Astrocyte of the cerebellum (primary cell): ENCODE results near the gene CHCHD6.

Experiments used
- DNase-seq: peaks from one replicate; pipeline ENCODE4 v3.0.0-alpha.2; 2011; ENCODE audit warnings: low read depth
- H3K4me3 ChIP-seq: 2 replicates; pipeline ENCODE4 v1.5.1; 2011; ENCODE audit warnings: mild to moderate bottlenecking, low read depth, low read length, moderate library complexity
- CTCF ChIP-seq: IDR thresholded peaks from 2 replicates; pipeline ENCODE4 v1.5.1; 2012; ENCODE audit warnings: low read length, low read depth, moderate library complexity, mild to moderate bottlenecking; ENCODE audit errors: missing control alignments
- in situ Hi-C: cut with HindIII; loops from 2 replicates; pipeline ENCODE4 v1.10.0; 2017; ENCODE audit warnings: low sequenced_read_pairs

The CHCHD6 gene

DNA sequence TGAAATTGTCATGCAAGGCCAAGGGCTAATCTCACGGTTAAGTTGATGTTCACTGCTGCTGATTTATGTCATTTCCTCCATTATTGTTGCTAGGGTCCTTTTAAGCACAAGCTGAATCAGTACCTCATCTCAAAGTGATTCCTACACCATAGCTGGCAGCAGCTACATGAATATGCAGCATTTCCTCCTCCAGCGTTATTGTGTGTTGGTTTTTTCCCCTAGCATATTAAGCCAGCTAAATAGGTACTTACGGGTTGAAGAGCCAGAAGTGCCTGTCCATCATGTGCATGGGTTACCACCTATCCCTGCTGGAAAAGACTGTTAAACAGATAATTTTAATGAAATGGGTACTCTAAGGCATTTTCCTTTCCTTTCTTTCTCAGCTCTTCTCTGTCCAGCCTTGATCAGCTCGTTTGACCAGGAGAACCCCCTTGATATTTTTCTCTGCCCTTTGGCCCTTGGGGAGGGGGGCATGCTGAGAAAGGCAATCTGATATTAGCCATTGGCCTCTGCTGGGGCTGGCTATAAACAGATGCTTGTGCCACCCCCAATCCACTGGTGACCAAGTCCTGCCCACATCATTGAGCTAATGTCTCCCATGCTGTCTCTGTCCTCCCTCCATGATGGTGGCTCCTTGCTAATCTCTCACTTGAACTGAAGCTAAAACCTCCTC lies 163.3 kb downstream of the CHCHD6 start:
- TF ChIP-seq CTCF: no peak
- in situ Hi-C loops: no loop called here
- no peak overlapping the region for H3K4me3 ChIP-seq
- DNase-seq: no peak

- no peak for TF ChIP-seq CTCF
- in situ Hi-C loops: no loop called here
- H3K4me3 ChIP-seq: no peak overlapping the region
- DNase-seq: no peak
Measured at GRCh38 chr3:126867863-126868200, 163.8 kb downstream of the CHCHD6 start.

DNA sequence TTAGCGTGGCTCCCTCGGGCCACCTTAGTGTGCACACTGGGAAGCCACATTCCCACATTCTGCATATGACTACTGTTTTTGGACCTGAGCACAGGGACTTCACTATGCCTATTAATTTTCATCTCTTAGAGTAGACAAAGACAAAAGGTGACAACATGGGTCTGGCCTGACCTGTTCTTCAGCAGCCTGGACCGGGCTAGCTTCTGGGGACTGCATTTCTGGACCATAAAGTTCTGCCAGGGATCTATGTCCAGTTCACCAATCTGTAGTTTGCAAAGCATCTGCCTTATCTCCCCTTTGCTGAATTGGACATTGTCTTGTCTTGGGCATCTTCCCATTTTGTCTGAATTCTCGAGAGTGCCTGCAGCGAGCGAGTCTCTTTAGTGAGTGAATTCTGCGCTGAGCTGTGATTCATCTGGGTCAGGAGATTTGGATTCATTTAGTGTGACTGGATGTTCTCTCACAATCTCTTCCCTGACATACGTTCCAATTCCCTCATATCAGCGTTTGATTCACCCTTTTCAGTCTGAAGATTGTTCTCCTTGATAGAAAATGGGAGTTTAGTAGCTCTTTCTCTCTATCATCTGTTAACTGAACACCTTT lies 166.7 kb downstream of the CHCHD6 start:
- no peak for TF ChIP-seq CTCF
- in situ Hi-C loops: no loop called here
- DNase-seq: no peak

GRCh38 chr3:126872701-126873342 lies 168.8 kb downstream of the CHCHD6 start:
- in situ Hi-C loops: no loop called here
- TF ChIP-seq CTCF: no peak
- H3K4me3 ChIP-seq: no peak overlapping the region
- DNase-seq: no peak

More for the DNA sequence above, 166.7 kb downstream of the CHCHD6 start:
- no peak overlapping the region for H3K4me3 ChIP-seq

DNA sequence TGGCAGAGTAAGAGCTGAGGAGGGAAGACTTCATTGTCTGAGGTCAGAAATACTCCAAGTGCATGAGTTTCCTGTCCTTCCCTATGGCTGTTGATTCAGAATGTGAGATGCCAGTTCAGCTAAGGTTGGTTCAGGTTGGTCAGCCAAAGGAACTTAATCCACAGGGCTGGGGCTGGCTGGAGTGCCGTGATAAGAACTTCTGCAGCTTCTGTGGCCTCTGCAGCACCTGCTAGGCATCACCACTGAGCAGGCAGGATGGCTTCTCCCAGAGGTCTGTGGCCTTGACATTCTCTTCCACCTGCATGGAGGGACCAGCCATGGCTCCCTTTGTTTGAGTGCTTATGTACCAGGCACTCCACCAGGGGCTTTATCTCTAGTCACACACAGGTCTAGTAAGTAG lies 169.4 kb downstream of the CHCHD6 start:
- DNase-seq: no peak
- no peak for TF ChIP-seq CTCF
- in situ Hi-C loops: no loop called here

DNA sequence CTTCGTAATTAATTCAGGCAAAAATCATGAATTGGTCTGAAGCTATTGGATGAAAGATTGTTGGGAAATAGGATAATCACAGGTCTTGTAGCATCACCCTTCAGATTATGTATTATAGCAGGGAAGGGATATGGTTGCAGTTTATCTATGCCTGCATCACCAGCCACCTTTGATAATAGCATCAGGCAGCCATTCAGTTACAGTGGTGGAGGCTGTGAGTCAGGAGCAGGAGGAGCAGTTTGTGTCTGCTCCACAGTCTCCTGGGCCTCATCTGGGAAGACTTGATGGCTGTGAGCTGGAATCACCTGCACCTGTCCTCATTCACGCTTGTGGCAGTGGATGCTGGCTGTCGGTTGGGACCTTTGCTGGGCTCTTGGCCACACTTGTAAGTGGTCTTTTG lies 174.6 kb downstream of the CHCHD6 start:
- no peak overlapping the region for H3K4me3 ChIP-seq
- DNase-seq: no peak
- no peak for TF ChIP-seq CTCF
- in situ Hi-C loops: no loop called here

More for the DNA sequence above, 169.4 kb downstream of the CHCHD6 start:
- no peak overlapping the region for H3K4me3 ChIP-seq
